ENCODE data around the gene LRRTM4. TPM values are rescaled to one million over a fixed set of nuclear protein-coding genes. Genes with fewer than 3 reads are reported as not detected.

LRRTM4 gene
- total RNA-seq, 1 donor from 2014 or later, result 1.8 TPM

GRCh38 chr2:77479895-77480294, 42.3 kb downstream of the LRRTM4 start:
- Mint-ChIP-seq H3K4me1 (ENCODE audit: unreplicated experiment) (no peaks in the 10 kb centered on the region), H3K36me3 (ENCODE audit: low read depth, unreplicated experiment) (no peaks in the 10 kb centered on the region), H3K9me3 (ENCODE audit: unreplicated experiment) (peaks cover 4% of the 10 kb centered on the region), H3K27ac (ENCODE audit: unreplicated experiment) (no peak overlapping the region), H3K27me3 (ENCODE audit: unreplicated experiment) (no peaks in the 10 kb centered on the region), H3K4me3 (ENCODE audit: unreplicated experiment) (no peak overlapping the region)
- DNase-seq (ENCODE audit: low spot score), result no peak
- TF ChIP-seq, protein P1, sequence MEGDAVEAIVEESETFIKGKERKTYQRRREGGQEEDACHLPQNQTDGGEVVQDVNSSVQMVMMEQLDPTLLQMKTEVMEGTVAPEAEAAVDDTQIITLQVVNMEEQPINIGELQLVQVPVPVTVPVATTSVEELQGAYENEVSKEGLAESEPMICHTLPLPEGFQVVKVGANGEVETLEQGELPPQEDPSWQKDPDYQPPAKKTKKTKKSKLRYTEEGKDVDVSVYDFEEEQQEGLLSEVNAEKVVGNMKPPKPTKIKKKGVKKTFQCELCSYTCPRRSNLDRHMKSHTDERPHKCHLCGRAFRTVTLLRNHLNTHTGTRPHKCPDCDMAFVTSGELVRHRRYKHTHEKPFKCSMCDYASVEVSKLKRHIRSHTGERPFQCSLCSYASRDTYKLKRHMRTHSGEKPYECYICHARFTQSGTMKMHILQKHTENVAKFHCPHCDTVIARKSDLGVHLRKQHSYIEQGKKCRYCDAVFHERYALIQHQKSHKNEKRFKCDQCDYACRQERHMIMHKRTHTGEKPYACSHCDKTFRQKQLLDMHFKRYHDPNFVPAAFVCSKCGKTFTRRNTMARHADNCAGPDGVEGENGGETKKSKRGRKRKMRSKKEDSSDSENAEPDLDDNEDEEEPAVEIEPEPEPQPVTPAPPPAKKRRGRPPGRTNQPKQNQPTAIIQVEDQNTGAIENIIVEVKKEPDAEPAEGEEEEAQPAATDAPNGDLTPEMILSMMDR (IDR thresholded peaks at IDR 0.05; ENCODE audit: unreplicated experiment), result no peak

GRCh38 chr2:77479395-77479794, 42.8 kb downstream of the LRRTM4 start:
- Mint-ChIP-seq H3K27ac (ENCODE audit: unreplicated experiment) (no peak overlapping the region), H3K9me3 (ENCODE audit: unreplicated experiment) (peaks cover 4% of the 10 kb centered on the region), H3K4me1 (ENCODE audit: unreplicated experiment) (no peaks in the 10 kb centered on the region), H3K36me3 (ENCODE audit: low read depth, unreplicated experiment) (no peaks in the 10 kb centered on the region), H3K4me3 (ENCODE audit: unreplicated experiment) (no peak overlapping the region), H3K27me3 (ENCODE audit: unreplicated experiment) (no peaks in the 10 kb centered on the region)
- TF ChIP-seq, protein P1 (IDR thresholded peaks at IDR 0.05; ENCODE audit: unreplicated experiment), result no peak
- DNase-seq (ENCODE audit: low spot score), result no peak

- H3K4me3 Mint-ChIP-seq (ENCODE audit: unreplicated experiment), result no peak overlapping the region
- no peaks in the 10 kb centered on the region for H3K9me3 Mint-ChIP-seq (ENCODE audit: unreplicated experiment)
- H3K27me3 Mint-ChIP-seq (ENCODE audit: unreplicated experiment), result no peaks in the 10 kb centered on the region
- H3K4me1 Mint-ChIP-seq (ENCODE audit: unreplicated experiment), result no peaks in the 10 kb centered on the region
- TF ChIP-seq, protein P1 (IDR thresholded peaks at IDR 0.05; ENCODE audit: unreplicated experiment), result no peak
- no peaks in the 10 kb centered on the region for H3K36me3 Mint-ChIP-seq (ENCODE audit: low read depth, unreplicated experiment)
- no peak overlapping the region for H3K27ac Mint-ChIP-seq (ENCODE audit: unreplicated experiment)
- no peak for DNase-seq (ENCODE audit: low spot score)
These were observed 52.1 kb downstream of the LRRTM4 start for GRCh38 chr2:77470096-77470495.

GRCh38 chr2:77469106-77469505, 53.1 kb downstream of the LRRTM4 start:
- Mint-ChIP-seq H3K4me1 (ENCODE audit: unreplicated experiment) (no peaks in the 10 kb centered on the region), H3K27ac (ENCODE audit: unreplicated experiment) (no peak overlapping the region), H3K4me3 (ENCODE audit: unreplicated experiment) (no peak overlapping the region), H3K27me3 (ENCODE audit: unreplicated experiment) (no peaks in the 10 kb centered on the region), H3K36me3 (ENCODE audit: low read depth, unreplicated experiment) (no peaks in the 10 kb centered on the region), H3K9me3 (ENCODE audit: unreplicated experiment) (no peaks in the 10 kb centered on the region)
- TF ChIP-seq, protein P1 (IDR thresholded peaks at IDR 0.05; ENCODE audit: unreplicated experiment), result no peak
- no peak for DNase-seq (ENCODE audit: low spot score)

DNA sequence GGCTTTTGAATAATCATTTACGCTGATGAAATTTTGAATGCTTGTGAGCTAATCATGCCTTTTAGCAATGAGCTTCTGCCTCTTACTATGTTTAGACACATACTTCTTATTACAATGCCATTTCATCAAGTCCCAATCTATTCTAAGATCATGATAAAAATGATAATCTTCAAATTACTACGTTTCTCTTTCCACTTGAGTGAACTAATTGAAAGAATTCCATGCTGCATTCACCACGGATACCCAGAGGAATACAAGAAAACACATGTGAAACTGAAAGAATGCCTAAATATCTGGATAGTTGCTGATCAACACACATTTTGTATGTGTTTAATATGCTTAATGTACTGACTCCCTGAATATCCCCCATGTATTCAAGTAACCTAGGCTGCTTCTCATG, 62.3 kb downstream of the LRRTM4 start:
- TF ChIP-seq, protein P1 (IDR thresholded peaks at IDR 0.05; ENCODE audit: unreplicated experiment), result no peak
- DNase-seq (ENCODE audit: low spot score), result no peak
- Mint-ChIP-seq H3K27me3 (ENCODE audit: unreplicated experiment) (no peaks in the 10 kb centered on the region), H3K36me3 (ENCODE audit: low read depth, unreplicated experiment) (no peaks in the 10 kb centered on the region), H3K27ac (ENCODE audit: unreplicated experiment) (no peak overlapping the region), H3K4me1 (ENCODE audit: unreplicated experiment) (peaks cover 6% of the 10 kb centered on the region), H3K9me3 (ENCODE audit: unreplicated experiment) (no peaks in the 10 kb centered on the region), H3K4me3 (ENCODE audit: unreplicated experiment) (no peak overlapping the region)
